SK-N-MC (cell line): ENCODE measurements around the gene CDHR4.

Source experiments
- EZH2 ChIP-seq: fragments of 200-600 bp; sonication (generic); IDR thresholded peaks from one replicate; pipeline ENCODE4 v1.6.1; 2017; ENCODE audit warnings: antibody characterized with exemption
- FOXP2 ChIP-seq: optimal IDR thresholded peaks from 2 replicates; pipeline ENCODE3; 2011; ENCODE audit warnings: mild to moderate bottlenecking, moderate library complexity; ENCODE audit not compliant: insufficient read depth; ENCODE audit errors: extremely low read length, control extremely low read depth
- POLR2AphosphoS5 ChIP-seq: IDR thresholded peaks from 2 replicates; pipeline ENCODE4 v1.6.1; 2012; ENCODE audit warnings: mild to moderate bottlenecking, low read depth, low read length, borderline replicate concordance

DNA sequence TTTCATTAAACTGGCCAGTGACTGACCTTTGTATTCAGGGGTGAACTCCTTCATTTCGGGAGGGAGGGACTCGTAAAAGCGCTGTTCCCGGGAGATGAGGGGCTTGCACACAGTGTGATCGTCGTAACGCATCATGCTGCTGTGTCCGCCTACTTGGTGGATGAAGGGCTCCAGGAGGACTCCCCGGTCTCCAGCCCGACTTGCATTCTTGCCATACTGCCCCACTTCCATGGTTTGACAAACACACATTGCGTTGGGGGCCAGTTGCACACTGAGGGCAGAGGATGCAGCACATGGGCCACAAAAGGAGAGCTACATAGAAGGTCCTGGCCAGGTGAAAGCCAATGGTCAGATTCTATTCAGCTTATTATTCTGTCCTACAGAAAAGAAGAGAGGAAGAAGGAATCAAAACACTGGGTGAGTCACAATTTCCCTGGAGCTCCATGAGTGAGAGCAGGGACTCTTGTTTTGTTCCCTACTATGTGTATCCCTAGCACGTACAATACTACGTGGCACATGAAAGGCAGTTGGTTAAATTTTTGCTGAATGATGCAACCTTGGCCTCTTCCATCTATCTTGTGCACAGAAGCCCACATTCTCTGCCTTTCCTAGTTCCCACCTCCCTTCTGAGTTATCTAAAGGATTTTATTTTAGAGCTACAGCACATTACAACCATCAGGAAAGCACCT is 51.7 kb downstream of the CDHR4 start:
- TF ChIP-seq EZH2 (no peak), POLR2AphosphoS5 (no peak), FOXP2 (no peak)
